ENCODE results near the gene MYO5A.
"Not testable (repeated sequence)": the region's sequence is repeated elsewhere in the genome, so short reads cannot be mapped to it uniquely, and the experiment has no call there.

Gene MYO5A

DNA sequence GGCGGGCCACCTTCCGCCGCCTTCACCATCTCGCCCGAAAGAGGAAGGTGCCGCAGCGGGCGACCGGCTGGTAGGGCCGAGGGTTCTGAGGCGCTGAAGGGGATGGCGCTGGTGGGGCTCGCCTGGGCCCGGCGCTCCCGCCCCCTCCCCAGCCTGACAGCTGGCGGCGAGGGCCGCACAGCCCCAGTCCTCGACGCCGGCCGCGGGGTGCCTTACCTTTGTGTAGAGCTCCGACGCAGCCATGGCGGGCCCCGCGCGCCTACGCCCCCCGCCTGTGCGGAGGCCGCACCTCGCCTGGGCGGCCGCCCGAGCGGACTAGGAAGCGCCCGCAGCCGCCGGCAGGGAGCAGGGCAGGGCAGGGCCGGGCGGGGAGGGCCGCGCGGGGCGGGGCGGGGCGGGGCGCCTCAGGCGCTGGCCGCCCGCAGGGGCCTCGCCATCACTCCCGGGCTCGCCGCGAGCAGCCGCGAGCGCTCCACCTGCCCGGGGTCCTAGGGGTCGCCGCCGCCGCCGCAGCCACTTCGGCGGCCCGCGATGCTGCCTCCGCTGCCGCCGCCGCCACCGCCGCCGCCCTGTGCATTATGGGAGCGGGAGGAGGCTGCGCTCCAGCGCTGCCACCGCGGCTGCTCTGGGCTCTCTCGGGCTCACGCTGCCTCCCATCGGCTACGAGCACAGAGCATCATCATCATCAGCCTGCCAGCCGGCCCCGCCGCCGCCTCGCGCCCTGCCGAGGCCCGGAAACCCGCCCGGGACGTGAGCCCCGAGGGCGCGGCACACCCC is at the start of gene MYO5A:
Gene MYO5A (minus strand): TSS at position 317 of the 777 bp plus-strand sequence. CDS start 74 bp downstream, at position 243.
- peak; percentile 76 for DNase-seq (ENCODE audit: low read depth)

DNA sequence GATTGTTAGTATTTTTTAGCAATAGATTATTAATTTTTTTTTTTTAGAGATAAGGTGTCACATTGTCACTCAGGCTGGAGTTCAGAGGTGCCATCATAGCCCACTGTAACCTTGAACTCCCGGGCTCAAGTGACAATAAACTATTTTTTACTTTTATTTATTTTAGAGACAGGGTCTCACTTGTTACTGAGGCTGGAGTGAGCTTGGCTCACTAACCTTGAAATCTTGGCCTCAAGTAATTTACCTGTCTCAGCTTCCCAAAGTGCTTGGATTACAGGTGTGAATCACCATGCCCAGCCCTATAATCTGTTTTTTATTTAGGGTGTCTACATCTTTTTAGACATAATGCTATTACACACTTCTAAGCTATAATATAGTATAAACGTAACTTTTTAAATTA is 48.0 kb upstream of the MYO5A start:
- DNase-seq (ENCODE audit: low read depth): no peak

DNA sequence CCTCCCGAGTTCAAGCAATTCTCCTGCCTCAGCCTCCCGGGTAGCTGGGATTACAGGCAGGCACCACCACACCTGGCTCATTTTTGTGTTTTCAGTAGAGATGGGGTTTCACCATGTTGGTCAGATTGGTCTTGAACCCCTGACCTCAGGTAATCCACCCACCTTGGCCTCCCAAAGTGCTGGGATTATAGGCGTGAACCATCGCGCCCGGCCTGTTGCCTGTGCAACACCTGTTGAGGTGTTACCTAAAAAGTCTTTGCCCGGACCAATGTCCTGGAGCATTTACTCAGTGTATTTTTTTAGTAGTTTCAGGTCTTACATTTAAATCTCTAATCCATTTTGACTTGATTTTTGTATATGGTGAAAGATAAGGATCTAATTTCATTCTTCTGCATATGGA is 46.9 kb upstream of the MYO5A start:
- not testable (repeated sequence) for DNase-seq (ENCODE audit: low read depth)

DNA sequence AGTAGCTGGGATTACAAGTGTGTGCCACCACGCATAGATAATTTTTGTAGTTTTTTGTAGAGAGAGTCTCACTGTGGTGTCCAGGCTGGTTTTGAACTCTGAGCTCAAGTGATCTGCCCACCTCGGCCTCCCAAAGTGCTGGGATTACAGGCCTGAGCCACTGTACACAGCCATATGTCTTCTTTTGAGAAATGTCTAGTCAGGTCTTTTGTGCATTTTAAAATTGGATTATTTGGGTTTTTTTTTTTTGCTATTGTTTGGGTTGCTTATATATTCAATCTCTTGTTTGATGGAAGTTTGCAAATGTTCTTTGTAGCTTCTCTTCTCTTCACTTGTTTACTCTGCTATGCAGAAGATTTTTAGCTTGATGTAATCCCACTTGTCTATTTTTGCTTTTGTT is 46.4 kb upstream of the MYO5A start:
- DNase-seq (ENCODE audit: low read depth): no peak

DNA sequence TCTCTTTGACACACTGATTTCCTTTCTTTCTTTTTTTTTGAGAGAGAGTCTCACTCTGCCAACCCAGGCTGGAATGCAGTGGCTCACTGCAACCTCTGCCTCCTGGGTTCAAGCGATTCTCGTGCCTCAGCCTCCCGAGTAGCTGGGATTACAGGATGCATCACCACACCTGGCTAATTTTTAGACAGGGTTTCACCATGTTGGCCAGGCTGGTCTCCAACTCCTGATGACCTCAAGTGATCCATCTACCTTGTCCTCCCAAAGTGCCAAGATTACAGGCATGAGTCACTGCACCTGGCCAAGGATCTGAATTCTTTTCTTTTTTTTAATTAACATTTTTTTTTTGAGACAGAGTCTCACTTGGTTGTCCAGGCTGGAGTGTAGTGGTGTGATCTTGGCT is 45.9 kb upstream of the MYO5A start:
- DNase-seq (ENCODE audit: low read depth): not testable (repeated sequence)

DNA sequence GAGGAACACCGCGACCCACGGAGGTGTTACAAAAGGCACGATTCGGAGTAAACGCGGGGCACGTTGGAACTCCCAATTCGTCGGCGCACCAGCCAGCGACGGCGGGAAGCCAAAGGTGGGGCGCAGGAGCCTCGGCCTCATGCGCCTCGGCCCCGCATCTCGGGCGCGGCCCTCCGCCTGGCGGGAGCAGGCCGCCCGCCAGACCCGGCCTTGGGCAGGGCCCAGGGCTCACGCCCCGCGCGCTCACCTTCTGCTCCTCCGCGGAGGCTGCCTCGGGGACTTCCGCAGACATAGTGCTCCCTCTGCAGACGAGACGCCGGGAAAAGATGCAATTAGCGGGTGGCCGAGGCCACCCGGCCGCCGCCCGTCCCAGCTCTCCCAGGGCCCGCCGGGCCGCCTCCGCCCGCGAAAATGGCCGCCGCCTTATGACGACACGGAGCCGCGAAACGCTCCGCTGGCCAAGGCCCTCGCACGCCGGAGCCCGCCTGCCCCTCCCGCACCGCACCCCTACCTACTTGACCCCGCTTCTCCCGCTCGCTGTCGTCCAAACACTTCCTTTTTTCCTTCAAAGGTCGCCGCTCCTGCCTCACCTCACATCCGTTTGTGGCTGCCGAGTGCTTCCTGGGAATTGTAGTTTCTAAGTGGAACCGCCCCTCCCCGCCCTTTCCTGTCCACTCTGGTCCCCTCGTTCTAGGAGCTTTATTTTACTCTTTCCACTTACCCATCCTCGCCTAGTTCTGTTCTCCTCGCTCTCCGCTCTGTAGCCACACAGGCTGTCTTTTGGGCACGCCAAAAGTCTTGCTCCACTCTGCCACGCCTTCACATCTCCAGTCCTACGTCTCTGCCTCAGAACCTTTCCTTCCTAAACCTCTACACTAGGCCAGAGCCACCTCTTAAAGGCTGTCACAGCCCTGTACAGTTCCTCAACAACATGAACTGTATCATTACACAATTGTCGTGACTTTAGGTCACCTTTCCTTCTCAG is 40.2 kb upstream of the MYO5A start, which contains the start of gene ARPP19:
Gene ARPP19 (minus strand): TSS at position 430 of the 985 bp plus-strand sequence. CDS start 138 bp downstream, at position 292.
- peak; percentile 76 for DNase-seq (ENCODE audit: low read depth)

DNA sequence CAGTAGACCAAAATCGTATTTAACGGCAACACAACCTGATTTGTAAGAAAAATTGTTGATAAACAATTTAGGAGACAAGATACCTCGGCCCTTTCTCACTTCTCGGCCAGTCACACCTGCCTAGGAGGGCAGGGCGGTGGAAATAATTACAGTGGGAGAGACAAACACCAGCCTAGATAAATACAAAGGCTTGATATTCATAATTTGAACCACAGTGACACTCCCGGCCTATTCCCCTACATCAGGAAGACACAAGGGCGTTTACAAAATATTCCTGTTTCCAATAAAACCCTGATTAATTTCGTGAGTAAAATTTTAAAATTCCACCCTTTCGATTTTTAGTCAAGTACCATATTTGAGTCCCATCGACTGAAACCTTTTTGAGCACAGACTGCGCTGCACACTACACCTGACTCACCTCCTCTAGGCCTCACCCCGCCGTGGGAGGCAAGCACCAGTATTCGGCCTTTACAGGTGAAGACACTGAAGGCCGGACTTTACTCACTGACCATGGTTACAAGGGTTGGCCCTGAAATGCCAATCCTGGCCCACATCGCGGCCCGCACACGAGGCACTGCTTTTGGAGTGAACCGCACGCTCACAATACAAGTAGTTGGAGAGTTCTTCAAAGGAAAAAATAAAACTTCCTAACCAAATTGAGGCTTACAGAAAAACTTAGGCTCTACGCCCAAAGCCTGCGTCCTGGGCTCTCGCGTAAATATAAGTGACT is 39.4 kb upstream of the MYO5A start:
- DNase-seq (ENCODE audit: low read depth): peak; percentile 38

DNA sequence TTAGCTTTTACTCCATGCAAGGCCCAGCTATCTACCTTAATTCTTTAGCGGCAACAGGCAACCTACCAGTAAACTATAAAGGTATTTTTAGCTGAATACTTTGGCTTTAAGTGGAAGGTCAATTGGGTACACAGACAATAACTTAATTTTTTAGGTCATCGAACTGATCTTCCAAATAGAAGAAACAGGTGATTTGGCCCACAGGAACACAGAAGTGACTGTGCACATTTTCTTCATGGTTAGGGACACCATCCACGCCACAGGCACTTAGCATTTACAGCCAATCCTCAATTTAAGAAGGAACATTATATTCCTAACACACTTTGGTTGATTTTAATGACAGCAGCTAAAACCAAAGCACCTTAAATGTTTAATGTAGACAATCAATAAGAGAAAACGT is 38.2 kb upstream of the MYO5A start:
- no peak for DNase-seq (ENCODE audit: low read depth)

DNA sequence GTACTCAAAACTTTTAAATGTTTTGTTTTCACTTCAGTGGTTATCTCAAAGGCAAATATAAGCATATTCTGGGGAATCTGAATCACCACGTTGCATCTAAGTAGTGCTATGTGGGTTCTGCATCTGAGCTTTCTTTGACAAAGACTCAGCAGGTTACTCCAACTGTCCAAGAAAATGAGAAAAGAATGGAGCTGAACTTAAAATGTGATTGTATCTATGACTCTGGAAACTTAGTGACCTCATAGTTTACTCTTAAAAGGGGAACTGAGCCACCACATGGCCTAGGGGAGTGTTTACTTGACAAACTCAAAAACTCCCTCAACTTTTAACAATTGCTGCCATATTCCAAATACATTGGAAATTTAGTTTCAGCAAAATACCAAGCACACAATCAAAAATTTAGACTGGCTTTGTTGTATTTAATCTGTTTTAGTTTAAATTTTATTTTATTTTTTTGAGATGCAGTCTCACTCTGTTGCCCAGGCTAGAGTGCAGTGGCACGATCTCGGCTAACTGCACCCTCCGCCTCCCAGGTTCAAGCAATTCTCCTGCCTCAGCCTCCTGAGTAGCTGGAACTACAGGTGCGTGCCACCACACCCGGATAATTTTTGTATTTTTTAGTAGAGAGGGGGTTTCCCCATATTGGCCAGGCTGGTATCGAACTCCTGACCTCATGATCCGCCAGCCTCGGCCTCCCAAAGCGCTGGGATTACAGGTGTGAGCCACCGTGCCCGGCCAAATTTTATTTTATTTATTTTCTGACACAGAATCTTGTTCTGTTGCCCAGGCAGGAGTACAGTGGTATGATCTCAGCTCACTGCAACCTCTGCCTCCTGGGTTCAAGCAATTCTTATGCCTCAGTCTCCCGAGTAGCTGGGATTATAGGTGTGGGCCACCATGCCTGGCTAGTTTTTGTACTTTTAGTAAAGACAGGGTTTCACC is 37.0 kb upstream of the MYO5A start:
- not testable (repeated sequence) for DNase-seq (ENCODE audit: low read depth)

DNA sequence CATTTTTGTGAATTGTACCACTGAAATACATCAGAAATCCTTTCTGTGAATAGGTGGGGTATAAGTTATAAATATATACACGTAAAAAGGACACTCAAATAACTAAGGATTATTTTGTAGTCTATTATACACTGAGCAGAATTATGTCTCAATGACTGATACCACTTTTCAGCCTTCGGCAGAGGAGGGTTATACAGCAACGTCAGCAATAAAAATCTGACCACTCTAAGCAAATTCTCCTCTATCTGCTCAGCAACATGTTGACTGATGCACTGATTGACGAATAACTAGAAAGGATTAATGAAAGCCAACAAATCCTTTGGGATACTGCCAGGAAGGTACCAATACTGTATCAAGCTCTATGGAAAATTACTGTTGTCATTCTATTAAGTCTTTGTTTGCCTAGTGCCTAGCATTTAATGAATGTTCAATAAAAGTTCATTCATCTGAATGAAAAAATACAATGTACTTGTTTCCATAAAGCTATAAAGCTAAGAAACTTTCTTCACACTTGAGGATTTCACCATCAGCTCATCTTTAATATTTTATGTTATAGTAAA is 34.9 kb upstream of the MYO5A start:
- no peak for DNase-seq (ENCODE audit: low read depth)

DNA sequence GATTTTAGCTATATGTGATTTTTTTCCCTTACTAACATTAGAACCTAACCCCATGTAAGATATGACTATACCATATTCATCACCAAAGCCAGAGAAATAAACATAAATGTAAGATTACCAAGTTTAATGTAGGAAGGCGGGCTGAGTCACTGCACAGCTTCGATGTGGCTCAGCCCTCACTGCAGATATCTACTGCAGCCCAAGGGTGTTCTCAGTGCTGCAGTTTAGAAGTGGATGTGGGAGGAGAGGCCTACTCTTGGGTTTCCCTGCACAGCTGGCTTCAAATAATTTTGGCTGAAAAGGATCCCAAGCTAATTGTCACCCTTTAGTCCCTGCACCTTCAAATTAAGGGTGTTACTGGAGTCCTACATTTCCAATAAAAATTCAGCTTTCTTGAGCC is 30.9 kb upstream of the MYO5A start:
- peak; percentile 58 for DNase-seq (ENCODE audit: low read depth)

DNA sequence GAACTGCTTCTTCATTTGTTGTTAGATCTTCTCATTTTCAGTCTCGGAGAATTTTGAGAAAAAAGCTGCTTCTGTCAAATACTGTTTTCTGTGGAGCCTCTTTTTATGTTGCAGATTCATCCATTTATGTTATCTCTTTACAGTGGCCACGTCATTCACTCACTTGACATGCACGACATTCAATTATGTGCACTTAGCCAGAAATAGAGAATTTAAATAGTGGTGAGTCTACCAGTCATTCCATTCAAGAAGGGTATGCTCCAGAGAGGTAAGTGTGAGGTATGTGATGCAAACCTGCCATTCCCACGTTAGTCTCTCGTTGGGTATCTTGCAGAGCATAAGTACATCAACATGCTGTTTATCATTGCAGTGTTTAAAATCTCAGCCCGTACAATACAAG is 30.3 kb upstream of the MYO5A start:
- no peak for DNase-seq (ENCODE audit: low read depth)

DNA sequence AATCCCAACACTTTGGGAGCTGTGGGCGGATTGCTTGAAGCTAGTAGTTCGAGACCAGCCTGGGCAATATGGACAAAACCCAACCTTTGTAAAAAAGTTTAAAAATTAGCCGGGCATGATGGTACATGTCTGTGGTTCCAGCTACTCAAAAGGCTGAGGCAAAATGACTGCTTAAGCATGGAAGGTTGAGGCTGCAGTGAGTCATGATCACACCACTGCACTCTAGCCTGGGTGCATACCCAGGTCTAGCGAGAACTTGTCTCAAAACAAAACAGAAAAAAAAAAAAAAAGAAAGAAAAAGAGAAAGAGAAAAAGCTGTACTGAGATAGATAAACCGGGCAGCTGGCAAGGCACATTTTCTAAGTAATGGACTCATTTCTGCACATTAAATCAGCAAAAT is 29.5 kb upstream of the MYO5A start:
- DNase-seq (ENCODE audit: low read depth): peak; percentile 46

DNA sequence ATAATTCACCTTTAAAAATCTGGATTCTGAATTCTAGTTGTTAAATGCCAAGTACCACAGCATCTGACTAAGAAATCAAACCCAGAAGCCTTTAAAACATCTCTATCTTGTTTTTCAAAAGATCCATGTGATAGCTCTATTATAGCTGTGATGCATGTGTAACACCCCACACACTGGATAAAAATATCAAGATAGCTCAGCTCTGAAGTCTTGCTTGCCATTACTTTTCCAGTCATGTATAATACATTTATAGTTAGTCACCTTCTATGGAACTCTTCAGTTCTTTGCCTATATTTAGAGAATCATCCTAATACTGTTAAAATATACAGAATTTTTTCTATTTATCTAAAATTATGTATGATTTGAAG is 28.6 kb upstream of the MYO5A start:
- DNase-seq (ENCODE audit: low read depth): no peak

DNA sequence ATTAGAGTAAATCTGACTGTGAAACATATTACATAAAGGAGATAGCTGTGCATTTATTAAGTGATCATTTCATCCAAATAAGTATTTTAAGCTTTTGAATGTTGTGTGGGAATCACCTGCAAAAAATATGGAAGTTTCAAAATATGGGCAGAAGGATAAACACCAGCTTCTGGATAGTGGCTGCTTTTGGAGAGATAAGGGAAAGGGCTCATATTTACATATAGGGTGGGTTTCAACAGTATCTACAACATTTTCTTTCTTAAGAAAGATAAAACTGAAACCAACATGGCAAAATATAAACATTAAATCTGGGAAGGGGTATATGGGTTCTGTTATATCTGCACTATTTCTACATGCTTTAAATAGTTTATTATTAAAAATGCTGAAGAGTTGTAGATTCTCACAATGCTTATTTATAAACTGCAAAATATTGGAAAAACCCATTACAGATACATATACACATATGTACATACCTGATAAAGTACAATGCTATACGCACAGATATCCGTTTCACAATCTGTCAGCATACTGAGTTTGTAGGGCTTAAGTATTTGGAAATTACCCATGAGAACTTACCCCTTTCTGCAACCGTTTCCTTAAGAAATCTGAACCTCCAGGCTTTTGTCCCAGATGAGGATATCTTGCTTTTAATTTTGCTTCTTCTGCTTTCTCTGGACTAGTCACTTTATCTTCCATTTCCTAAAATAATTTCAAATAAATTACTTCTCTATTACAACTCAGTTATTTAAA is 28.0 kb upstream of the MYO5A start:
- DNase-seq (ENCODE audit: low read depth): no peak

DNA sequence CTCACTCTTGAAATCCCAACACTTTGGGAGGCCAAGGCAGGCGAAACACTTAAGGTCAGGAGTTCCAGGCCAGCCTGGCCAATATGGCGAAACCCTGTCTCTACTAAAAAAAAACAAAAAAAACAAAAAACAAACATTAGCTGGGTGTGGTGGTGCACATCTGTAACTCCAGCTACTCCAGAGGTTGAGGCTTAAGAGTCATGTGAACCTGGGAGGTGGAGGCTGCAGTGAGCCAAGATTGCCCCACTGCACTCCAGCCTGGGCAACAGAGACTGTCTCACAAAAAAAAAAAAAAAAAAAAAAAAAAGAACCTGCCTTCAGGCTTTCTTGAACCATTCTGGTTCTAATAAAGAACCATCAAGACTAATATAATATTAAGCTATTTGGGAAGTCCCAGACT is 23.6 kb upstream of the MYO5A start:
- DNase-seq (ENCODE audit: low read depth): no peak

DNA sequence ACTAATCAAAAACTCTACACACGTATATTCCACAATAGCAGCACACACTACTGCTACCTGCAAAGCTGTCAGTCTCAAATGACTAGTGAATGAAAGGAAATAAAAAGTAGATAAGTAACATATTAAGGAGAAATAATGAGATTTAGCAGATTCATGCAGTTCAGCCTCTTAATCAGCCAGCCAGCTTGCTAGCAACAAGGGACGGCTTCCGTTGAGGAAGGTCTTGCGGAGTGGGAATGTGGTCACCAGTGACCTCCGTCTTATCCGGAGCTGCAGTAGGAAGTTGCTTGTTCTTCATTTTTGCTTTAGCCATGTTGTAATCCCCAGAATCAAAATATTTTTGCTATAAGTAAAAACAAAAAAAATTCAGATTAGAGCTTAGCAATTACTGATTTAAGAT is 23.1 kb upstream of the MYO5A start:
- no peak for DNase-seq (ENCODE audit: low read depth)

DNA sequence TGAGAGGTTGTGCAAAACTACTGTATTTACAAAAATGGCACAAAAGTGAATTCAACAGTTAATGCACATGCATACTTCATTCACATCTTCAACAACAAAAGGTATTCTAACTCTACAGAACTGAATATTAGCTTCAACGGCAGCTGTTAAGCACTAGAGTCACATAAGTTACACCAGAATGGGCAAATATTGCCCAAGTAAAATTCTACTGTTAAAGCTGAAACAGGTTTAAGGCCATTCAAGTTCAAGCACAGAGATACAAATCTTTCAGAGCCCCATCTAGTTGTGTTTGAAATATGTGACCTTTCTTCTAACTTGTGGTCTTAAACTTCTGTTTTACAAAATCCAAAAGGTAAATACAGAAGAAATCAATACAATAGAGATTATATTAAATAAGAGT is 22.5 kb upstream of the MYO5A start:
- DNase-seq (ENCODE audit: low read depth): not testable (repeated sequence)

DNA sequence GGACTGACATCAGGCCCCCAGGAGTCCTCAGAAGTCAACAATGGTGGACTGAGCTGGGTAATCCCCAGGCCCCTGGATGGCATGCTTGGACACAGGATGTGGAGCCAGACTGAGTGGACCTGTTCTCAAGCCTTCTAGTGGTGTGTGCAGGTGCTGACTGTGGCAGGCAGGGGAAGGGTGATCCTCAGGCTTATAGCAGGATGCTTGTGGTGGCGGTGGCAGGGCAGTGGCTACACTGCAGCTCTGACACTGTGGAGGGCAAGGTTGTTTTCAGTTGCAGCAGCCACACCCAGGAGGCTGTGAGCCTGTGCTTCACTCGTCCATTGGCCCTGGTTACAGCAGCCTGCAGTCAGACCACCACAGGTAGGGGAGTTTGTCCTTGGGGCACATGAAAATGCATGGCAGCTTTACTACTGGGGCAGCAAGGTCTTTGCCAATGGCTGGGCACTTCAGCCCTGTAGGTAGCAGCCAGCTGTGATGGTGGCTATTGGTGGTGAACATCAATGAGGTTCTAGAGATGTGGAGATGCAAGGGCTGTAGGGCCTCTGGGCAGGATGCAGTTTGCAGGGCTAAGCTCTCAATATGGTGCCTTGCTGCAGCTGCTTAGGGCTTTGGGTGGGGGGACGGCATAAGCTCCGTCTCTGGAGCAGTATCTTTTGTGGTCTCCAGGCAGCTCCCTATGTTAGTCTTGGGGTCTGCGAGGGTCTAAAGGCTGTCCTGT is 17.5 kb upstream of the MYO5A start:
- DNase-seq (ENCODE audit: low read depth): no peak
